HUES64 (cell line): ENCODE measurements around the gene PKN1.
"Not testable (repeated sequence)": the region's sequence is repeated elsewhere in the genome, so short reads cannot be mapped to it uniquely, and the experiment has no call there.

ENCODE experiments used
- H3K27ac ChIP-seq: 2 replicates; pipeline ENCODE4 v1.7.0; 2013; ENCODE audit warnings: low read depth, low read length, inconsistent platforms
- H3K27me3 ChIP-seq: 2 replicates; pipeline ENCODE4 v1.6.1; 2013; ENCODE audit warnings: mild to moderate bottlenecking, low read length; ENCODE audit not compliant: insufficient read depth
- H3K36me3 ChIP-seq: 2 replicates; pipeline ENCODE4 v1.6.1; 2013; ENCODE audit warnings: mild to moderate bottlenecking, low read length; ENCODE audit not compliant: insufficient read depth
- H3K4me1 ChIP-seq: 2 replicates; pipeline ENCODE4 v1.6.1; 2013; ENCODE audit warnings: mild to moderate bottlenecking, low read length, moderate library complexity; ENCODE audit not compliant: insufficient read depth
- H3K4me3 ChIP-seq: 2 replicates; pipeline ENCODE4 v1.5.1; 2013; ENCODE audit warnings: mild to moderate bottlenecking, low read length, moderate library complexity
- H3K9ac ChIP-seq: 2 replicates; pipeline ENCODE4 v1.6.1; 2013; ENCODE audit warnings: mild to moderate bottlenecking, low read depth, low read length
- H3K9me3 ChIP-seq: 2 replicates; pipeline ENCODE4 v1.6.1; 2013; ENCODE audit warnings: low read depth, low read length; ENCODE audit not compliant: insufficient read depth
- WGBS: fragments of 150-250, 120-280 bp; methylation state at CpG from one replicate; pipeline ENCODE4 v1.1.7; 2013; ENCODE audit warnings: missing lambda C conversion rate; 5-methylcytosine and 5-hydroxymethylcytosine counted together

PKN1 gene

GRCh38 chr19:14450168-14450874, 17.2 kb downstream of the PKN1 start:
- no peaks in the 10 kb centered on the region for H3K4me1 ChIP-seq
- H3K36me3 ChIP-seq = peaks cover 62% of the 10 kb centered on the region
- 87% methylated on average over 30 of the region's 30 CpGs for WGBS
- no peak overlapping the region for H3K27ac ChIP-seq
- no peaks in the 10 kb centered on the region for H3K9me3 ChIP-seq
- H3K9ac ChIP-seq = no peak overlapping the region
- no peaks in the 10 kb centered on the region for H3K27me3 ChIP-seq
- no peak overlapping the region for H3K4me3 ChIP-seq

- WGBS = 97% methylated on average over 19 of the region's 19 CpGs
- H3K9ac ChIP-seq = no peak overlapping the region
- H3K36me3 ChIP-seq = peaks cover 59% of the 10 kb centered on the region
- no peaks in the 10 kb centered on the region for H3K27me3 ChIP-seq
- no peak overlapping the region for H3K27ac ChIP-seq
- H3K4me3 ChIP-seq = no peak overlapping the region
- no peaks in the 10 kb centered on the region for H3K9me3 ChIP-seq
- no peaks in the 10 kb centered on the region for H3K4me1 ChIP-seq
Measured at GRCh38 chr19:14450876-14451275, 17.8 kb downstream of the PKN1 start.

GRCh38 chr19:14452303-14452702, 19.2 kb downstream of the PKN1 start:
- 97% methylated on average over 3 of the region's 3 CpGs for WGBS

GRCh38 chr19:14459703-14460102, 26.6 kb downstream of the PKN1 start:
- no peak overlapping the region for H3K9ac ChIP-seq
- no peaks in the 10 kb centered on the region for H3K9me3 ChIP-seq
- no peak overlapping the region for H3K4me3 ChIP-seq
- H3K36me3 ChIP-seq = peaks cover 43% of the 10 kb centered on the region
- WGBS = 94% methylated on average over 5 of the region's 5 CpGs
- H3K27me3 ChIP-seq = no peaks in the 10 kb centered on the region
- H3K4me1 ChIP-seq = no peaks in the 10 kb centered on the region
- no peak overlapping the region for H3K27ac ChIP-seq

More at GRCh38 chr19:14452303-14452702, 19.2 kb downstream of the PKN1 start:
- H3K36me3 ChIP-seq = peaks cover 45% of the 10 kb centered on the region
- not testable (repeated sequence) for H3K9me3 ChIP-seq, H3K27ac ChIP-seq, H3K4me1 ChIP-seq, H3K9ac ChIP-seq, H3K4me3 ChIP-seq, H3K27me3 ChIP-seq

GRCh38 chr19:14460935-14461334, 27.8 kb downstream of the PKN1 start:
- H3K4me3 ChIP-seq = no peak overlapping the region
- no peaks in the 10 kb centered on the region for H3K27me3 ChIP-seq
- H3K9ac ChIP-seq = no peak overlapping the region
- H3K36me3 ChIP-seq = peaks cover 47% of the 10 kb centered on the region
- no peaks in the 10 kb centered on the region for H3K9me3 ChIP-seq
- H3K4me1 ChIP-seq = no peaks in the 10 kb centered on the region
- H3K27ac ChIP-seq = no peak overlapping the region
- WGBS = 94% methylated on average over 2 of the region's 2 CpGs

GRCh38 chr19:14462401-14462800, 29.3 kb downstream of the PKN1 start:
- H3K9me3 ChIP-seq, H3K4me1 ChIP-seq, H3K27me3 ChIP-seq, H3K9ac ChIP-seq, H3K4me3 ChIP-seq, H3K27ac ChIP-seq: not testable (repeated sequence)
- 96% methylated on average over 5 of the region's 7 CpGs for WGBS
- H3K36me3 ChIP-seq = peaks cover 60% of the 10 kb centered on the region

- 97% methylated on average over 21 of the region's 21 CpGs for WGBS
- H3K27ac ChIP-seq = no peak overlapping the region
- H3K4me3 ChIP-seq = no peak overlapping the region
- H3K9ac ChIP-seq = no peak overlapping the region
- H3K9me3 ChIP-seq = no peaks in the 10 kb centered on the region
- no peaks in the 10 kb centered on the region for H3K27me3 ChIP-seq
- peaks cover 68% of the 10 kb centered on the region for H3K36me3 ChIP-seq
- H3K4me1 ChIP-seq = no peaks in the 10 kb centered on the region
Measured at GRCh38 chr19:14463747-14464146, 30.6 kb downstream of the PKN1 start.

GRCh38 chr19:14467391-14467790, 34.3 kb downstream of the PKN1 start:
- no peaks in the 10 kb centered on the region for H3K27me3 ChIP-seq
- 93% methylated on average over 12 of the region's 12 CpGs for WGBS
- H3K36me3 ChIP-seq = peaks cover 70% of the 10 kb centered on the region
- no peak overlapping the region for H3K9ac ChIP-seq
- H3K27ac ChIP-seq = no peak overlapping the region
- no peaks in the 10 kb centered on the region for H3K4me1 ChIP-seq
- no peak overlapping the region for H3K4me3 ChIP-seq
- H3K9me3 ChIP-seq = no peaks in the 10 kb centered on the region

GRCh38 chr19:14467816-14468215, 34.7 kb downstream of the PKN1 start:
- Histone ChIP-seq H3K4me1 (peaks cover under 1% of the 10 kb centered on the region; the same call in 1 of the 2 replicates), H3K9ac (no peak overlapping the region), H3K4me3 (no peak overlapping the region), H3K27ac (no peak overlapping the region), H3K36me3 (peaks cover 66% of the 10 kb centered on the region), H3K9me3 (no peaks in the 10 kb centered on the region), H3K27me3 (no peaks in the 10 kb centered on the region)
- 82% methylated on average over 9 of the region's 9 CpGs for WGBS

- Histone ChIP-seq H3K4me3 (no peak overlapping the region), H3K9ac (no peak overlapping the region), H3K27me3 (no peaks in the 10 kb centered on the region), H3K9me3 (no peaks in the 10 kb centered on the region), H3K27ac (no peak overlapping the region), H3K36me3 (peaks cover 46% of the 10 kb centered on the region), H3K4me1 (peaks cover 4% of the 10 kb centered on the region; the same call in 1 of the 2 replicates)
- 92% methylated on average over 32 of the region's 32 CpGs for WGBS
Measured at GRCh38 chr19:14470031-14470876, 37.1 kb downstream of the PKN1 start.

GRCh38 chr19:14471436-14472187, 38.5 kb downstream of the PKN1 start:
- H3K9ac ChIP-seq = no peak overlapping the region
- H3K4me1 ChIP-seq = peaks cover 15% of the 10 kb centered on the region
- 85% methylated on average over 46 of the region's 46 CpGs for WGBS
- H3K9me3 ChIP-seq = no peaks in the 10 kb centered on the region
- no peak overlapping the region for H3K27ac ChIP-seq
- H3K4me3 ChIP-seq = peak overlapping the region; percentile 52; the same call in 1 of the 2 replicates
- H3K27me3 ChIP-seq = no peaks in the 10 kb centered on the region
- H3K36me3 ChIP-seq = peaks cover 36% of the 10 kb centered on the region
